ENCODE results near the gene JAK3.
"Not testable (repeated sequence)": the region's sequence is repeated elsewhere in the genome, so short reads cannot be mapped to it uniquely, and the experiment has no call there.

Gene JAK3

DNA sequence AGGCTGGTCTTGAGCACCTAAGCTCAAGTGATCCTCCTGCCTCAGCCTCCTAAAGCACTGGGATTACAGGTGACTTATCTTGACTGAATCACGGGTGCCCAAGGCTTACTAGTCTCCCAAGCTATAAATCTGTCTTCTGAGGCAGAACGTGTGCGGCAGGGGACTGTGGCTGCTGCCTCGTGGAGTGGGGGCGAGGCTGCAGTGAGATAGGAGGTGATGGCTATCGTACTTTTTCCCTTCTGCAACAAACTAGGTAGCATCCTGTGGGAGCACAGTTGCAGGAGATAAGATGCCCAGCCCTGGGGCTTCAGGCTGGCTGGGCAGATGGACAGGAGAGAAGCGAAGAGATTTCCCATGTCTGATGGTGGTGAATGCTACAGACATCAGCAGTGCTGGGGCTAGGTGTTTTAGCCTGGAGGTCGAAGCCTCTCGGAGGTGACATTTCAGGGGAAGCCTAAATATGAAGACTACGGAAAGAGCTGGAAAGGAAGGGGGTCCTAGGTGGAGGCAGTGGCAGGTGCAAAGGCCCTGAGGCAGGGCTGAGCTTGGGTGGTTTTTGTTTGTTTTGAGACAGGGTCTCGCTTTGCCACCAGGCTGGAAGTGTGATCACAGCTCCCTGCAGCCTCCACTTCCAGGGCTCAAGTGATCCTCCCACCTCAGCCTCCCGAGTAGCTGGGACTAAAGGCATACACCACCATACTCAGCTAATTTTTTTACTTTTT lies 45.5 kb downstream of the JAK3 start:
- no peak for DNase-seq

DNA sequence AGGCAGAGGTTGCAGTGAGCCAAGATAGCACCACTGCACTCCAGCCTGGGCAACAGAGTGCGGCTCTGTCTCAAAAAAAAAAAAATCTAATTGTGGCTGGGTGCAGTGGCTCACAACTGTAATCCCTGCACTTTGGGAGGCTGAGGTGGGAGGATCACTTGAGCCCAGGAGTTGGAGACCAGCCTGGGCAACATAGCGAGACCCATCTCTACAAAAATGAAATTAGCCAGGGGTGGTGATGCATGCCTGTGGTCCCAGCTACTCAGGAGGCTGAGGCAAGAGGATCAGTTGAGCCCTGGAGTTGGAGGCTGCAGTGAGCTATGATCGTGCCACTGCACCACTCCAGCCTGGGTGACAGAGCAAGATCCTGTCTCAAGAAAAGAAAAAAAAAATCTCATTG lies 49.2 kb downstream of the JAK3 start:
- not testable (repeated sequence) for DNase-seq

DNA sequence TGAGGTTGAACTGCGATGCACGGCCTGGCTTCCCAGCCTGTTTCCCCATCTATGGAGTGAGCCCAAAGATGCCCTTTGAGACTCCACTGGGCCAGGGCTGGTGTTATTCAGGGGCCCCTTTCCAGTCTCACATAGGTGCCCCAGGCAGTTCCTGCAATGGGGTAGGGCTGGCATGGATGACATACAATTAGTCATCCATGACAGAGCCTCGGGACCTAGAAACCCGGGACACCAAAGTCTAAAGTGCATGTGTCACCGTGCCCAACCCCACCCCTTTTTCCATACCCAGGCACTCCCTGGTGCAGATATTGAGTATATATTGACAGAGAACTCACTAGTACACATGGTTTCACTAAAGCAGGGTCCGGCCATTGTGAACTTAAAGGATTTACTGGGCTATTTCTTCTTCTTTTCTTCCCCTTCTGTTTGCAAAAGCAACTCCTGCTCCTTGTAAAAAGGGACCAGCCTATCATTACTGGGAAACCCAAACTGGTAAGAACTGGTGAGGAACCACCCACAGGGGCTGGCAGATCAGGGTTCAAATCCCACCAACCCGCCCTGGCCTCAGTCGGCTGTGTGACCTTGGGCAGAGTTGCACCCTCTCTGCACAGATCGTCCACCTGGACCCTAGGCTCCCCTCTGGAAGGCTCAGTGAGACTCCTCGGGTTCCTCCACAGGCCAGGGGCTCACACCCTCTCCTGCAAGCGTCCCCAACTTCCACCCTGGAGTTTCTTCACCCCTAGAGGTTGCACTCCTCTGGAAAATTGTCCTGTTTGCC lies 50.2 kb downstream of the JAK3 start:
- peak; percentile 63 for DNase-seq

DNA sequence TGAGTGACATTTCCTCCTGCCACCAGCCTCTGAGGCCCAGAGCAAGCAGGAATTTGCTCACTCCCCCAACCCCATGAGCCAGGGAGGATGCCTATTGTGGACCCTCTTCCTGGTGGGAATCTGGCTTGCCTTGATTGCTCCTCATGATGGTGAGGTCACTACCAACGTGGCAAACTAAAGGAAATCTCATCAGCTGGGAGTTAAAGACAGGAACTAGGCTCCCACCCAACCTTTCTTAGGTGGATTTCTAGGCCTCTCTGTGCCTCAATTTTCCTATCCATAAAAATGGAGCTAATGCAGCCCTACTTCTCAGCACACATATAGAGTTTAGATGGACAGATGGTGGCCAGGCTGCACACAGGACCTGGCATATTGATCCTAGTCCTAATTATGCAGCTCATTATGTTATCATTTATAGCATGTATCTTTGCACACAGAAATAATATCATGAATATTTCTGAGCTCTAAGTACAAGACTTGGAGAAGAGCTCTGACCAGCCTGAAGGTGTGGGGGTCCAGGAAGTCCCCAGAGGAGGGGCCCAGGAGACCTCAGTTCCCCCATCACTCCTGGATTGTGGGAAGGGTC lies 50.9 kb downstream of the JAK3 start:
- no peak for DNase-seq

DNA sequence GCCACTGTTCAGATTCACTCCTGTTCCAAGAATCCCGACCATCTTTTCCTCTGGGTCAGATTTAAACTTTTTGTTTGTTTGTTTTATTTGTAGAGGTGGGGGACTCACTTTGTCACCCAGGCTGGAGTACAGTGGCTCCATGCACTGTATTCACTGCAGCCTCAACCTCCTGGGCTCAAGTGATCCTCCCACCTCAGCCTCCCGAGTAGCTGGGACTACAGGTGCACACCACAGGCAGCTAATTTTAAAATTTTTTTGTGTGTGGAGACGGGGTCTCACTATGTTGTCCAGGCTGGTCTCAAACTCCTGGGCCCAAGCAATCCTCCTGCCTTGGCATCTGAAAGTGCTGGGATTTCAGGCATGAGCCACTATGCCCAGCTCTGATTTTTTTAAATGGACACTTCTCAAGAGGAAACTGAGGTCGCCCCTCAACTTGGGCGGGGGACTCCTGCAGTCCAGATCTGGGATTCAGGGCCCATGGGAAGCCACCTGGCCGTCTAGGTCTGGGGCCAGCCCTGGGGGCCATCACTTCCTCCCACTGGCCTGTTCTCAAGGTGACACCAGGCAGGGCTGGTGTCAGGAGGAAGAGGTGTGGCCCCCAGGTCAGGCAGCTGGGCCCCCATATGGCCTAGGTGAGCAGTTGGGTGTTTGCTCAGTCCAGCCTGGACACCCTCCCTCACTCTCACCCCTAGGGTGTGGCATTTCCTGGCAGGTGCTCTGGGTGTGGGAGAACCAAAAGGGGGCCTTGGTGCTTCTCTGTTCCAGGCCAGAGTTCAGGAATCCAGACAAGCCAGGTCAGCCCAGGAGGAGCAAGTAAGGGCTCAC lies 51.6 kb downstream of the JAK3 start:
- no peak for DNase-seq

DNA sequence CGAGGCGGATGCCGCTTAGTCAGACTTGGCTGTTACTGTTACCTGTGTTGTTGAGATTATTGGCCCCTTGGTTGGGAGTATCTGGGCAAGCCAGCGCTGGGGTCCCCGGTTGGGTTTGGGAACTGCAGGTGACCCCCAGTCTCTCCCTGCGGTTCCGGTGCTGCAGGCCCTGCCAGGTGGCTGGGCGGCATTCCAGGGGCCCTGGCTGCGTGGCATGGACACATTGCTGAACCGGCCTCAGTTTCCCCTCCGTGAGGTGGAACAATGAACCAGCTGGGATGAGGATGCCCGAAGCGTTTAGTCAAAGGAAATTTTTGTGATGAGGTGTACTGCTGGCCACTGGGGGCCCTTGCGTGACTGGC lies 52.3 kb downstream of the JAK3 start:
- DNase-seq: no peak

DNA sequence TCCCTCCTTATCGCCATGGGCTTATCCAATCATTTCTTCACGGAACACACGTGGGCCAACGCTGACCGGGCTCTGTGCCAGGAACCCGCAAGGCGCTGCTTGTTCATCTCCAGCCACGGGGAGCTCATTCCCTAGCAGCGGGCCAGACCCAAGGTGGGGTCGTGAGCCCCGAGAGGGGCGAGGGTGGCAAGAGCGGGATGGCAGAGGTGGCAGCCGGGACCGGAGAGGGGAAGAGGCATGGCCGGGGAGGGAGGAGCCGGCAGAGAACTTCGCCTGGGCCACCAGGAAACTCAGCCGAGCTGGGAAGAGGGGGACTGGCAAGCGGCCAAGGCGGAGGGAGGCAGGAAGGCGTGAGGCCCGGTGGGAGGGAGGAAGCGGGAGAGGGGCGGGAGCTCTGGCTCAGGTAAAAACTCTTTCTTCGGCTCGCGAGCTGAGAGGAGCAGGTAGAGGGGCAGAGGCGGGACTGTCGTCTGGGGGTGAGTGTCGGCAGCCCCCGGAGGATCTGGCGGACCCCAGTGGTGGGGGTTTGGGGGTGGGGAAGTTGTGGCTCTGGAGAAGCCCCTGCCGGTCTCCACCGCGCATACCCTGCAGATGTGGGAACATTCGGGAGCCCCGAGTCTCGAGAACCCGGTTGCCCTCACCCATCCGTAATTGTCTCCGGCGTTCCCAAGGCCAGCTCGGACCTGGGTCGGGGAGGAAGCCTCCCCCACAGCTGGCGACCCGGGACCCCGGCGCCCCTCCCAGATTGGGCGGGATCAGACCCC lies 52.9 kb downstream of the JAK3 start, which contains the start of gene B3GNT3:
TSS of gene B3GNT3 (plus strand) at position 408 of the 764 bp plus-strand sequence. CDS start 12,670 bp downstream, outside the sequence.
- peak; percentile 42 for DNase-seq

DNA sequence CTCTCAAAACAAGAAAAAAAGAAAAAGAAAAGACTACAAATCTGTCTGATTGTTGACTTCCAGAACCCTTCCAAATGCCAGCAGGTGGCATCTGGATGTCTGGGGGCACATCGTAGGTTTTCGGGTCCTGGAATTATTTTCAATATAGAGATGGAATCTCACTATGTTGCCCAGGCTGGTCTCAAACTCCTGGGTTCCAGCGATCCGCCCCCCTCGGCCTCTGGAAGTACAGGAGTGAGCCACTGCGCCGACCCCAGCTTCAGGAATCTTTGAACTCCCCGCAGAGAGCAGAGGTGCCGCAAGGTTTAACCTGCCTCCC lies 53.4 kb downstream of the JAK3 start:
- DNase-seq: no peak

DNA sequence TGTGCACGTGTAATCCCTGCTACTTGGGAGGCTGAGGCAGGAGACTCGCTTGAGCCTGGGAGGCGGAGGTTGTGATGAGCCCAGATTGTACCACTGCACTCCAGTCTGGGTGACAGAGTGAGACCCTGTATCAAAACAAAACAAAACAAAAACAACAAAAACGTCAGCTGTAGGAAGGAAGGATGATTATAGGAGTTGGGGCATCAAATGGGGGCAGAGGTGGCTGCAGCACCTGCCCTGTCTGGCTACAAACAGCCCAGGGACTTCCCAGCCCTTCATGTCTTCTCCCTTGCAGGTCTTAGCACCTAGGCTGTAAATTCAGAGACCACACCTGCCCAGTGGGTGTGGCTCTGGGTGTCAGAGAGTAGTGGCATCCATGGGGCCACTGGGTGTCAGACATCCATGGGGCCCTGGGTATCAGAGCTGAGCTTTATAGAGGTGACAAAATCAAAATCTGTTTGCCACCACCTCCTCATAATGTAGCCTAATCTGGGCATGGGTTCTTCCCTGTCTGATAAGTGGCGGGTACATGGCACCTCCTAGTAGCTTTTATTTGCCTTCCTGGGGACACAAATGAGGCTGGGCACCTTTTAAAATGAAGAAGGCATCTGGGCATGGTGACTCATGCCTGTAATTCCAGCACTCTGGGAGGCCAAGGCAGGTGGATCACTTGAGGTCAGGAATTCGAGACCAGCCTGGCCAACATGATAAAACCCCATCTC lies 57.6 kb downstream of the JAK3 start:
- DNase-seq: no peak

DNA sequence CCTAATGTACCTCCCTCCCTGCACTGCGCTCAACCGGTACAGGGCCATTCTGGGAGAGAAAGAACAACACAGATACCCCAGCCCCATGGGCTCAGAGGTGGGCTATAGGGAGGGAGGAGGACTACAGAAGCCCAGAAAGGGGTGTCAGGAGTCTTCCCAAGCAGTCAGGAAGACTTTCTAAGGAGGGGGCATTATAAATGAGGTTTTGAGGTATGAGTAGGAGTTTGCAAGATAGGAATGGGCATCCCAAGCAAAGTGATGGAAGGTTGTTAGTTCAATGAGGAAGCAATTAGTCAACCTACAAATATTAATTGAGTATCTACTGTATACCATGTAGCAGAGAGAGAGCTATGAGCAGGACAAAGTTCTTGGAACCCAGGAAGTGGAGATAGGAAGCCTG lies 59.1 kb downstream of the JAK3 start:
- DNase-seq: no peak

DNA sequence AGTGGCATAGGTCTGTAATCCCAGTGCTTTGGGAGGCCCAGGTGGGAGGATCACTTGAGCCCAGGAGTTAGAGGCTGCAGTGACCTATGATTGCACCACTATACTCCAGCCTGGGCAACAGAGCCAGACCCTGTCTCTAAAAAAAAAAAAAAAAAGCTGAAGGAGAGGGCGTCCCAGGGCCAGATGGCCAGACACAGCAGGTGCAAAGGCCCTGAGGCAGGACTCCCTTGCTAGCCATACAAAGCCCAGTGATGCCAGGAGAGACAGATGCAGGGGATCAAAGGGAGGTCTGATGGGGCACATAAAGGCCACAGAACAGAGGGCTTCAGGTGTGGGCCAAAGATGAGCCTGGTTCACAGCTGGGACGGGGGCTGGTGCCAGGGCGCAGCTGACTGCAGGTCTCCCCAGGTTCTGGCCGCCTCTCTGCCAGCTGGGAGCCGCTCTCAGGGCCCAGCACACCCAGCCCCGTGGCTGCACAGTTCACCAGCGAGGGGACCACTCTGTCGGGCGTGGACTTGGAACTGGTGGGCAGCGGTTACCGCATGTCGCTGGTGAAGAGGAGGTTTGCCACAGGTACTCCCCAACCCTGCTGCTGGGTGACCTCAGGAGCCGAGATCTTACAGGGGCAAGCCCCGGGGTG lies 60.4 kb downstream of the JAK3 start:
- DNase-seq: no peak

DNA sequence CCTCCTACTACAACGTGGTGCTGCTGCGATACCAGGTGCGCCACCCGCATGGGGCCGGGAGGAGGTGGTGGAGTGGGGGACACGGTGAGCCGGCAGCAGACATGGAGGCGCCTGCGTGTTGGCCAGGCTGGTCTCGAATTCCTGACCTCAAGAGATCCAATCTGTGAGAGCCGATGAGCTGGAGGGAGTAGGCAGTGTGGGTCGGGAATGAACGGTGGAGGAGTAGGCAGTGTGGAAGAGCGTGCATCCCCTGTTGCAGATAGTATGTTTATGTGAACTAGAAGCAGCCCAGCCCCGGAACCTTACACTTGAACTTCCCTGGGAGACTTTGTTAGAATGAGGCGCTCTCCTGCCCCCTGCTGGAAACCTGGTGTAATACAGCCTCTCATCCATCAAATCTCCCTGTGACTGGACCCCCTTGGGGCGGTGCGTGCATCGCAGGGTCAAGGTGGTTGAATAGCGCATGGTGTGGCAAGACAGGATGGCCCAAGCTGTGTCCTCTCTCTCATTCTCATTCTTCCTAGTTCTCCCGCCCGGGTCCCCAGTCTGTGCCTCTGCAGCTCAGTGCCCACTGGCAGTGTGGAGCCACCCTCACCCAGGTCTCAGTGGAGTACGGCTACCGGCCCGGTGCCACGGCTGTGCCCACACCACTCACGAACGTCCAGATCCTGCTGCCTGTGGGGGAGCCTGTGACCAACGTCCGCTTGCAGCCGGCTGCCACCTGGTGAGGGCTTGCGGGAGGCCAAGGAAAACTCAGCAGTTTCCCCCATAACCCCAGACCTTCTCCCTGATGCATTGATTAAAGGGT lies 63.4 kb downstream of the JAK3 start:
- peak; percentile 83 for DNase-seq

DNA sequence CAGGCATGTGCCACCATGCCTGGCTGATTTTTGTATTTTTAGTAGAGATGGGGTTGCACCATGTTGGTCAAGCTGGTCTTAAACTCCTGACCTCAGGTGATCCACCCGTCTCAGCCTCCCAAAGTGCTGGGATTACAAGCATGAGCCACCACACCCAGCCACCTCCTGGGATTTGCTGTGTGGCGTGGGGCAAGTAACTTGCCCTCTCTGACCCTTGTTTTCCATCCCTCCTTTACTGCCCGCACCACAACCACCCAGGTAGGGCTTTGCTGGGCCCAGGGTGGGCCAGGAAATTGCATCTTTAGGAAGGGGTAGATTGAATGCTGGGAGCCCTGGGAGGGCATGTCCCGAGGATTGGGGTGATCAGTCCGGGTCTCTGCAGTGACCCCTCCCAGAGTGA lies 64.1 kb downstream of the JAK3 start:
- not testable (repeated sequence) for DNase-seq

DNA sequence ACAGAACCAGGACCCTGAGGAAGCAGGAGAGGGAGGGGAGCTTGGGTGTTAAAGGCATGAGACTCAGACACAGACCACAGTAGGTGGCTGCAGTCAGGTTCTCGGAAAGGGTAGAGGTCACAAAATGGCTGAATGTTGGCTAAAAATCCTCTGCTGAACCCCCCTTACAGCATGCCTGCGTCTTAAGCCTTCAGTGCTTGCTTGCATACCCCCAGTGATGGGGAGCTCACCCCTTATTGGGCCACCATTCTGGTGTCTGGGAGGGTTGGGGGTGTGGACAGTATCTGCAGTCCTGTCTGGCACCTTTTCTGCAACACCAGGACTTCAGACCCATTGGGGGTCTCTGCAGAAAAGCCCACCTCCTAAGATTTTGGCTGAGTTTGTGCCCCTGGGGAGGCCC lies 67.0 kb downstream of the JAK3 start:
- DNase-seq: no peak

DNA sequence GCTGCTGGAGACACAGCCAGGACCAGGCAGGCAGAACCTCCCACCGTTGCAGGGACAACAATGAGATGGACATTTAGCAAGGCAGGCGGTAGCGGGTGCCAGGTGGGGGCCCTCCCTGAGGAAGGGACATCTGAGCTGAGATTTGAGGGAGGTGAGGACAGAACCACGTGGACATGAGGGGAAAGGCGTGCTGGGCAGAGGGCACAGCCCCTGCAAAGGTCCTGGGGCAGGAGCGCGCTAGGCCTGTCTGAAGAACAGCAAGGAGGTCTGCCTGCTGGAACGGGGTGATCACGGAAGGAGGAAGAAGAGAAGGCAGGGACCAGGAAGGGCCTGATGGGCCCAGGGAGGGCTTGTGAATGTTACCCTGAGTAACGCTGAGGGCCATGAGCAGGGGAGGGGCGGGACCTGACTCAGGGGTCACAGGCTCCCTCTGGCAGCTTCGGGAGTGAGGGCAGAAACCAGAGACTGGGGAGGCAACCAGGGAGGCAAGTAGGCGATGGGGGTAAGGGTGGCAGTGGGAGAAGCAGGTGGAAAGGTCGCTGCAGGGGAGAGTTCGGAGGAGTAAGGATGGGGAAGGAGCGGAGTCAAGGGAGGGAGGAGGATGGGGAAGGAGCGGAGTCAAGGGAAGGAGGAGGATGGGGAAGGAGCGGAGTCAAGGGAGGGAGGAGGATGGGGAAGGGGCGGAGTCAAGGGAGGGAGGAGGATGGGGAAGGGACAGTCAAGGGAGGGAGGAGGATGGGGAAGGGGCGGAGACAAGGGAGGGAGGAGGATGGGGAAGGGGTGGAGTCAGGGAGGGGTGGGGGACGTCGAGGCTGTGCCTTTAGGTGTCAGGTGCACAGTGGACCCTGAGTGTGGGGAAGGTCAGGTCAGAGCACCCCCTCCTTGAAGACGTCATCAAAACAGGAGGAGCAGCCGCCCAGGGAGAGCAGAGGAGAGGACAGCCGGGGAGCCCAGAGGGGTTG lies 68.5 kb downstream of the JAK3 start:
- peak; percentile 81 for DNase-seq

DNA sequence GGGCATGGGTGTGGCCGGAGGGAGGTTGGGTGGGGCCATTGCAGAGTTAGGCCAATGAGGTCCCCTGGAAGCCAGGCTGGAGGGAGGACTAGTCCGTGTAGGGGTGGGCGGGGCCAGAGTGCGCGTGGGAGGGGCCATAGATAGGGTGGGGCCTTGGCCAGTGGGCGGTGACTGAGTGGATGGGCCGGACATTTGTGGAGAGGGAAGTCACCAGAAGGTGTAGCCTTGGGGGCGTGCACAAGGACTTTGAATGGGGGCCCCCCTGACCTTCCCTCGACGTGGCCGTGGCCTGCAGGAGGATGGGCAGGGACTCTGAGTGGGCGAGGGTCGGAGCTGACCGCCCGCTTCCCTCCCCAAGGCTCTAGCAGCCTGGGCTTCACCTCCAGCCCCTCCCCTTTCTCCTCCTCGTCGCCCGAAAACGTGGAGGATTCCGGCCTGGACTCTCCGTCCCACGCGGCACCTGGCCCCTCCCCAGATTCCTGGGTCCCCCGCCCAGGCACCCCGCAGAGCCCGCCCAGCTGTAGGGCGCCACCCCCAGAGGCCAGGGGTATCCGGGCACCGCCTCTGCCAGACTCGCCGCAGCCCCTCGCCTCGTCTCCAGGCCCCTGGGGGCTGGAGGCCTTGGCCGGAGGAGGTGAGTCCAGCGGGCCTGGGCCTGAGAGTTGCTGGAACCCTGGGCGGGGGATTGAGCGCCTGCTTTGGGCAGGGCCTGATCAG lies 69.4 kb downstream of the JAK3 start:
- peak; percentile 82 for DNase-seq

DNA sequence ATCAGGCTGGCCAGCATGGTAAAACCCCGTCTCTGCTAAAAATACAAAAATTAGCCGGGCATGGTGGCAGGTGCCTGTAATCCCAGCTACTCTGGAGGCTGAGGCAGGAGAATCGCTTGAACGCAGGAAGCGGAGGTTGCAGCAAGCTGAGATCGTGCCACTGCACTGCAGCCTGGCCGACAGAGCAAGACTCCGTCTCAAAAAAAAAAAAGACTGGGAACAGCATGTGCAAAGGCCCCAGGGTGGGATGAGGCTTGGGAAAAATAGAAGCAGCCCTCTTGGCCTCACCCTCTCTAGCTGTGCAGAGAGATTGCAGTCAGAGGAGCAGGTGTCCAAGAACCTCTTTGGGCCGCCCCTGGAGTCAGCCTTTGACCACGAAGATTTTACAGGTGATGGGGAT lies 69.9 kb downstream of the JAK3 start:
- not testable (repeated sequence) for DNase-seq

DNA sequence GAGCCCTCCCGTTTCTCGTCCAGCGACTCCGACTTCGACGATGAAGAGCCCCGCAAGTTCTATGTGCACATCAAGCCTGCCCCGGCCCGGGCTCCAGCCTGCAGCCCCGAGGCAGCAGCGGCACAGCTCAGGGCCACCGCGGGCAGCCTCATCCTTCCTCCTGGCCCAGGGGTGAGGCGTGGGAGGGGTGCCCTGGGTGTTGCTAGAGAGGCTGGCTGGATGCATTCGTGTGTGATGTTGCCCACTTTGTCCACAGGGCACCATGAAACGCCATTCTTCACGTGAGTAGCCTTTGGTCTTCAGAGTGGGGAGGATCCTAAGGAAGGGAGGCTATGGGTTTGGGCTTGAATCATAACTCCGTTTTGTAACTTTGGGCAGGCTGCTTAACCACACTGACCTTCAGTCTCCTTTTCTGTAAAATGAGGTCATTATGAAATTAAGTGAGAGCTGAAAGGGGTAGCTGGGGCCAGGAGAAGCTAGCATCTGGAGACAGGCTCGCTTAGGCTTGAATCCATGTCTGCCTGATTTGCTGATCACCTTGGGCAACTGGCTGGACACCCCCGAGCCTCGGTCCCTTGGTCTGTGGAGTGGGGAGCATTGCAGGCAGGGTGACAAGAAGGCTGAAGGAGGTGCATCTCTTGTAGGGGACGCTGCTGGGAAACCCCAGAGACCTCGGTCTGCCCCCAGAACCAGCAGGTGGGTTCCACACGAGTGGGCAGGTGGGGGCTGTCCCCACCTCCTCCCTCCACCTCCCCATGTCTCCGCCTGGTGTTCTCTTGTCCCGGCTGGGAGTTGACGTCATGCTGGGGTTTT lies 71.6 kb downstream of the JAK3 start:
- peak; percentile 86 for DNase-seq
